ENCODE results near the gene SCAMP4.

DNA sequence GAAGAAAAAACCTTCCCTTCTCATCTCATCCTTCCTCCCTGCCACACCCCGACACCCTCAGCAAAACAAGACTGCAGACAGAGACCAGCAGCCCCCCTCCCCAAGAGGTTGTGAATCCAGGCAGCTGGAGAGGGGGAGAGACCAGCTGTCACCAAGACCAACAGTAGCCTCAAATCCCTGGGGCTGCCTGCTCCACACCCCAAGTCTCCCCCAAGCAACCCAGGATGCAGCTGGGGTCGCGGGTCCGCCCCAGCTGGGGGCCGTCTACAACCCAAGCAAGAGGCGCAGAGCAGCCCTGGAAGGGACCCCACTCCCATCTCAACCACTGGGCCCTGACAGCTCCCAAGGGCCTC, 48.9 kb upstream of the SCAMP4 start:
- no peak for TF ChIP-seq CTCF (IDR thresholded peaks at IDR 0.05)
- no peak for TF ChIP-seq POLR2AphosphoS5 (IDR thresholded peaks at IDR 0.05)
- no peak for TF ChIP-seq EP300 (IDR thresholded peaks at IDR 0.05)
